Astrocyte (in vitro differentiated cells and primary cell): ENCODE results near the gene UPB1. TPM values are rescaled to one million over a fixed set of nuclear protein-coding genes. Genes with fewer than 3 reads are reported as not detected.

Experiments used
- total RNA-seq: library from RNA; stranded (reverse); gene quantifications from 2 replicates; pipeline ENCODE4 v1.2.1, GENCODE V29; 2021

Gene UPB1
- total RNA-seq, 1 donor from 2014 or later, result 0.30 TPM

Other genes starting within 250 kb of the UPB1 start
- gene SPECC1L, start 224.5 kb upstream of the UPB1 start, total RNA-seq, result 64.8 and 69.2 TPM in 2 replicates
- gene ADORA2A, start 67.7 kb upstream of the UPB1 start, total RNA-seq, result 2.2 and 3.9 TPM in 2 replicates
- gene GUCD1, start 59.8 kb downstream of the UPB1 start, total RNA-seq, result 77.7 and 84.3 TPM in 2 replicates
- 89.6 and 97.3 TPM in 2 replicates for gene SNRPD3, start 60.7 kb downstream of the UPB1 start, total RNA-seq
- gene LRRC75B, start 97.7 kb downstream of the UPB1 start, total RNA-seq, result 5.1 and 6.2 TPM in 2 replicates
- 2.9 and 3.1 TPM in 2 replicates for gene GGT1, start 107.9 kb downstream of the UPB1 start, total RNA-seq